ENCODE data around the gene AMOTL1.

The AMOTL1 gene, protein sequence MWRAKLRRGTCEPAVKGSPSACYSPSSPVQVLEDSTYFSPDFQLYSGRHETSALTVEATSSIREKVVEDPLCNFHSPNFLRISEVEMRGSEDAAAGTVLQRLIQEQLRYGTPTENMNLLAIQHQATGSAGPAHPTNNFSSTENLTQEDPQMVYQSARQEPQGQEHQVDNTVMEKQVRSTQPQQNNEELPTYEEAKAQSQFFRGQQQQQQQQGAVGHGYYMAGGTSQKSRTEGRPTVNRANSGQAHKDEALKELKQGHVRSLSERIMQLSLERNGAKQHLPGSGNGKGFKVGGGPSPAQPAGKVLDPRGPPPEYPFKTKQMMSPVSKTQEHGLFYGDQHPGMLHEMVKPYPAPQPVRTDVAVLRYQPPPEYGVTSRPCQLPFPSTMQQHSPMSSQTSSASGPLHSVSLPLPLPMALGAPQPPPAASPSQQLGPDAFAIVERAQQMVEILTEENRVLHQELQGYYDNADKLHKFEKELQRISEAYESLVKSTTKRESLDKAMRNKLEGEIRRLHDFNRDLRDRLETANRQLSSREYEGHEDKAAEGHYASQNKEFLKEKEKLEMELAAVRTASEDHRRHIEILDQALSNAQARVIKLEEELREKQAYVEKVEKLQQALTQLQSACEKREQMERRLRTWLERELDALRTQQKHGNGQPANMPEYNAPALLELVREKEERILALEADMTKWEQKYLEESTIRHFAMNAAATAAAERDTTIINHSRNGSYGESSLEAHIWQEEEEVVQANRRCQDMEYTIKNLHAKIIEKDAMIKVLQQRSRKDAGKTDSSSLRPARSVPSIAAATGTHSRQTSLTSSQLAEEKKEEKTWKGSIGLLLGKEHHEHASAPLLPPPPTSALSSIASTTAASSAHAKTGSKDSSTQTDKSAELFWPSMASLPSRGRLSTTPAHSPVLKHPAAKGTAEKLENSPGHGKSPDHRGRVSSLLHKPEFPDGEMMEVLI

DNA sequence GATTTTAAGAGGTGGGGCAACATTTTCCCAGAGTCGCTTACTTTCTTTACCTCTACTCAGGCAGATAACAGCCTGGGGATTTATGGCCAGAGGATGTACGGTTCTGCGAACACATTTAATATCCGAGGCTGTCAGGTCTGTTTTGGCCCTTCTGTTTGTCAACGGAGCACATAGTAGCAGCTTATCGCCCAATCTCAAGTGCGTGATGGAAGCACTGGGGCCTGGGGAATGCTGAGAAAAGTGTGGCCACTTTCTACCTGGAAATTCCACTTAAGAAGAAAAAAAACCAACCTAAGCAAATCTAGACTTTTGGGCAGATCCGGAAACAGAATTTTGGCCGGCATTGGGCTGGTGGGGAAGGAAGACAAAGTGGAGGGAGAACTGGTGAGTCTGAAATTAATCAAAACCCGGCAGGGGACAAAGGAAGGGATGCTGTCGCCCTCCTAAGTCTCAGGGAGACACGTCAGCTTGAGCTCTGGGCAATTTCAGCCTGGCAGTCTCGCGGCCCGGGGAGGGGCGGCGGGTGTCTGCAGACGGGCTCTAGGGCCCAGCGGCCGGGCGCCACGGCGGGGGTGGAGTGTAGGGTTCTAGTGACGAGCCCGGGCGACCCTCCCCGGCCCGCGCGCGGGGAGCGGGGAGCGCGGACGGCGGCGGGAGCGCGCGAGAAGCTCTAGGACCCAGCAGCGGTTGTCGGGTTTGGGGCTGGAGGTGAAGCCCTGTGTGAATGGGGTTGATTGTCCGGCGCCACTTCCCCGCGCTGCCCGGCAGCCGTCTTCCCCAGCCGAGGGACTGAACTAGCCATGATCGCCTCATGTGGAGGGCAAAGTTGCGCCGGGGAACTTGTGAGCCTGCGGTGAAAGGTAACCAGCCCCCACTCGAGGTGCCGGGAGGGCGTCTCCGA is at the start of gene AMOTL1:
Gene AMOTL1 (plus strand): TSS at position 656 of the 901 bp plus-strand sequence. CDS start 156 bp downstream, at position 812.
- peak; percentile 65 for DNase-seq

DNA sequence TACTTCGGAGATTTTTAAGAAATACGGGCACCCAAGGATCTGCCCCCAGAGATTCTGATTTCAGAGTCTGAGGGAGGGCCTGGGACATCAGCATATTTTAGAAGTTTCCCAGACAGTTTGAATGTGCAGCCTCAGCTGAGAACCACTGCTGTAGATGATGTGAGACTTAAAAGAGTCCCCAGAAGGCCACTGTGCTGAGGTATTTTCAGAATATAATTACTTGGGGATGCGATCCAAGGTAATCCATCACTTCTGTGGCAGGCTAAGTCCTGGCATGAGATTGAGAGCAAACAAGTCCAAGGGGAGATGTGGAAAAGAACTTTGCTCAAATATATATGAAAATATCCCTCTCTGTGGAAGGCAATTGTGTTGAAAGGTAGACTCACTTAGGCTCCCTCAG is 48.3 kb upstream of the AMOTL1 start:
- no peak for DNase-seq

DNA sequence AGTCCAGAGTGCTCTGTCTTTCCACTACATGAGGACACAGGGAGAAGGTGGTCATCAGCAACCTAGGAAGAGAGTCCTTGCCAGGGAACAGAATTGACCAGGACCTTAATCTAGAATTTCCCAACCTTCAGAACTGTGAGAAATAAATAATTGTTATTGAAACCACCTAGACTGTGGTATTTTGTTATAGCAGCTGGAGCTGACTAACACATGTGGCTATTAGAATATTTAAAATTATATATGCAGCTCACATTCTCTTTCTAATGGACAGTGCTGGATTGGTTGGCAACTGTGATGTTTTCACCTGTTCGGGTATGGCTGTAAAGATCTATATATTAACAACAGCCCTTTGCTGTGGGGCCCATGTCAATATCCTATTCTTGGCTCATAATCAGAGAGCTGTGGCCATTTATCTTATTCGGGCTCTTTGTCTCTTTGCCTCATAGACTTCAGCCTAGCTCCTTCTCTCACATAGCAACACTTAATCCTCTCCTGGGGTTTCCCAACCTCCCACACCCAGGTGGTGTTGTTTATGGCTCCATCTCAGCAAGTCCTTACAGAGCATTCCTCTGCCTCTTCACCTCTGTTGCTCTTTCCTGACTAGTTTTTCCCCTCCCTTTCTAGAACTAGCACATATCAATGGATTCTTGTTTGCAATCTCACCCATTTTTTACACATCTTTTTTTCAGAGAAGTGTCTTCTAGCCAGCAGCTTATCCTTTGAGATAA is 46.4 kb upstream of the AMOTL1 start:
- DNase-seq, result no peak

DNA sequence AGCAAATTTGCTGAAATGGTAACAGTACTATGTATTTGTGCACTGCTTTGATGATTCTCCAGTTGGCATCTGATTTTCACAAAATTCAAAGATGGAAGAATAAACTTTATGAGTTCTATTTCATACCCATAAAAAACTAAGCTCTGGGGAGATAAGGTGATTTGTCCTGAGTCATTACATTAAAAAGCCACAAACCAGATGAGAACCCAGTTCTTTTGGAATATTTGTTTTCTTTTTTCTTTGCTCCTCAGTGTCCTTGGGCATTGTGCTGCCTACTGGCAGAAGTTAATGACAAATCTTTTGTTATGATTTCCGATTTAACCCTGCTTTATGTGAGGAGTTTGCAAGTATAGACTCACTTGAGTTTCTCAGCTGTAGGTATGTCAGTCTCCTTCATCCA is 45.4 kb upstream of the AMOTL1 start:
- no peak for DNase-seq

DNA sequence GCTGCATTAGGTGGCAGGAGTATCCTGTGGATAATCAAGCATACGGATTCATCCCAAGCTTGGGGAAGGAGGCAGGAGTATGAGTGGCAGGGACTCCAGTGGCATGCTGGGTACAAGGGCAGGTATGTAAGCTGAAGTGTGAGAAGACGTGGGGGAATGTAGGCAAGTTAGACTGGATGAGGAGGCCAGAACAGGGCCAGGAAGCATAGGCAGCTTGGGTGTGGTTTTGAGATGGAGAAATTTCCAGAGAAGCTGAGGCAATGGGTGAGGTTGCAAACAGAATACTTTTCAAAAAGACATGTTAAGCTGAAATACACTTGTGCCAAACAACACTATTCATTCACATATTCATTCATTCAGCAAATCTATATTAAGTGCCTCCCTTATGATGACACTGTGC is 43.1 kb upstream of the AMOTL1 start:
- no peak for DNase-seq

DNA sequence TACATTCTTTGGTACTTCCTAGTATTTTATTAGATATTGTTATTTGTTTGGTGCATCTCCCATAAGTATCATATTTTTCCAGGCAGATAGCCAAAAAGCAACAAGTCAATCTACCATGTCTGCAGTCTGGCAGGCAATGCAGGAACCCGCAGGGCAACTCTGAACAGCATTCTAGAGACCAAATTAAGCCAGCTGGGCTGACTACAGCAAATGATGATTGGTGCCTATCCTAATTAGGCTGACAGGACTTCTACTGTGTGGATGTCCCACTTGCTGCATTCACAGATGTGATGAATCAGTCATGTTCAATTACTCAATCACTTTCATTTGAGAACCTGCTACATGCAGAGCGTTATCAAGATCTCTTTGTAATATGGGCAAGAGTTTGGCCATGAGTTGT is 40.3 kb upstream of the AMOTL1 start:
- no peak for DNase-seq

DNA sequence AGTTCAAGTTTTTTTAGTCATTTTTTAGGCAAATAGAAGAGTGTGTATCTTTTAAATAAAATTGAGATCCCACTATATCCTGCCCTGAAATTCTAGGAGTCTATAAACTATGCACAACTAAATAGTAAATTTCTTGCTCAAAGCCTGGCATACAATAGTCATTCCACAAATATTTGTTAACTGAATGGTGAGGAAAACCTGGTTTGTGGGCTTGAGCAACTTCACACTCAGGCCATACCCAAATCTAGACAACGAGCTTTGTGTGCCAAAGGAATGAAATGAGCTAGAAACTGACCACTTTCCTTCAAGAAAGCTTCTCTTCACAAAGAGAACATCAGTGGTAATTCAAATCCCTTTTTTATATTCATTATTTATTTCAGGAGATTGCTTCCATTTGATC is 39.6 kb upstream of the AMOTL1 start:
- DNase-seq, result no peak

DNA sequence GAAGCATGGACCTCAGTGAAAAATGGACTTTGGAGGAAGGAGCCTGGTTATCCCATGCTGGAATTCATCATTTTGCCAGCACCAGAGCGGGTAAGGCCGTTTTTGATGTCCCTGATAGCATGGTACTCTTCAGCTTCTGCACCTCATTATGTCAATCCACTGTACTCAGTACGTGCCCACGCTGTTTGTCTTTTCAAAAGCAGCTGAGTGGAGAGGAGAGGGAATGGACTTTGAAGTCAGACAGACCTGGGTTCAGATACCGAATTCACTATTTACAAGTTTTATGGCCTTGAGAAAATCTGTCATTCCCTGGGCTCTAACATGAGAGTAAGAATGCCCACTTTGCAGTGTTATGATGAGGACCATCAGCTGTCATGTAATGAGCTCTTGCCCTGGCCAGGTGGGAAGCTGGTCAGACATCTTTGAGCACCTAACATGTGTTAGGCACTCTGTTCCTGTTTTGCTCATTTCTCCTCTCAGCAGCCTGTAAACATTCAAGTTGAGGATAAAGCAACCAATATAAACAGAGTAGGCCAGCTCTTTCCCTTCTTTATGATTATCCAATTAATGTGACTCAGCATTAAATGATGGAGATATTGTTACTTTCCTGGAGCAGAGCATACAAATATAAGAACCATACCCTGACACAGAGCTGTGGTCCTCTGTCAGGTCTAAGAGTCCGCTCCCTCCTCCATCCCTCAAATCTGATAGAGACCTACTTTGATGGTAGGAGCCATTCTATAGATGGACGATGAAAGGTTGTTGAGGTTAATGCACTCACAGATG is 39.0 kb upstream of the AMOTL1 start:
- no peak for DNase-seq

DNA sequence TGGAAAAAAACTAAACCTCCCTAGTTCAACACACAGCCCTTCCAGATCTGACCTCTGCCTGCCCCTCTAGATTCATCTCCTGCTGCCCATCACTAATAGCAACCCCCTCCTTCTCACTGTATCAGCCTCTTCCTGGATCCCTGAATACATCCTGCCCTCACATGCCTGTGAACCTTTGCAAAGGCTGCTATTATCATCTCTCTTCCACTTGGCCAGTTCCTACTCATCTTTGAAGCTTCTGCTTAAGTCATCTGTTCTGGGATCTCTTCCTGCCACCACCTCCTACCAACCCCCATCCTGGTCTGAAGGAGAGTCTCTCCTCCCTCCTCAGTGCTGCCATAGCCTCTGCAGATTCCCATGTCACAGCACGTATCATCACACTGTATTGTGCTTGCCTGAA is 38.0 kb upstream of the AMOTL1 start:
- no peak for DNase-seq

DNA sequence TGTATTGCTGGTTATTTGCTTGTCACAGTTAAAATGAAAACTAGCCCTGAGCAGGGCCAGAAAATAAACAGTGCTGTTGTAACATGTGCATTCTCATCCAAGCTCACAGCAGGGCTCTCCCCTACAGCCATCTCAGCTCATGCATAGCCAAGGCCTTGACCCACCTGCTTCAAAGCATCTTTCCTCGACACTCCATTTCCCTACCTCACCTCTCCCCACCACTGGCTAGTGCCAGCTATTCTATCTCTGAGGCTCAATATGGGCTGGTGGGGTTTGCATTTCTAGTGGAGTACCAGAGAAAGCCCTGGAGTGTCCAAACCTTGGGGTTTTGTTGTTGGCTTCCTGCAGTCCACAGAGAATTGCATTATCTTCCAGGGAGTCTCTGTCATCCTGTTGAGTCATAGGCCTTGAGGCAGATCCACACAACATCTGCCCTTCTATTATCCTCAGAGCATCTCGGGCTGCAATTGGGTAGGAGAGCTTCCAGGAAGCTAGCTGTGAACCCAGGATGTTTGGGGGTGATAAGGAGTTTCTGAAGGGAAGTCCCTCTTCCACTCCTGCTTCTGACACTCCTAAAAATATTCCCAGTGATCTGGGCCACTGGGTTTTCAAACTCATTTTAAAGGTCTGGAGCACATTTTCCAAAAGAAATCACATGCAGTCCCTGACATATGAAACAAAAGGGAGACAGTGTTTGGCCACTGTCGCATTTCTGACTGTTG is 36.1 kb upstream of the AMOTL1 start:
- DNase-seq, result no peak

DNA sequence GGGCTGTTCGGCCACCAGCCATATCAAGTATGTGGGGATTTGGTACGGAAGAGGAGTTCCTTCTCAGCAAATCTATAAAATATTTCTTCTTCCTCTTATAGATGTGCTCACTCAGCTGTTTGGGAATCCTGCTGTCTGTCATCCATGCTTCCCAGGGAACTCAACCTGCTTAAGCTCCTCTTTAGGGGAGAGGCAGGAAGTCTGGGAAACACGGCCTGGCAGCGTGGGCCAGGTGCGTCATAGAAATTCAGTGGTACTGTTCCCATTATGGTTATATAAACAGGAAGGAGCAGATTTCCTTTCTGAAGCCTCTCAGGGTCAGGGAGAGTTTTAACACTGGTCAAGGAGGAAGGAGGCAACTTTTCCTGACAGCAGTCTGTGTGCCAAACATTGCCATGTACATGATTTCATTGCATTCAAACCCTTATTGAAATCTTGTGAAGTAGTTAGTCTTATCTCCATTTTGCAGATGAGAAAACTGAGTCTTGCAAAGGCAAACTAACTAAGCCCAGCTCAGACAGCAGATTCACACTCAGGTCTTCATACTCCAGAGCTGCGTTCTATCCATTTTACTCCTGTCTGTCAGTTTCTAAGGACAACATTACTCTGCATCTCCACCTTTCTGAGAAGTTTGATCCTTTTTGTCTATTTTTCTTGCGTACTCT is 35.4 kb upstream of the AMOTL1 start:
- DNase-seq, result no peak

DNA sequence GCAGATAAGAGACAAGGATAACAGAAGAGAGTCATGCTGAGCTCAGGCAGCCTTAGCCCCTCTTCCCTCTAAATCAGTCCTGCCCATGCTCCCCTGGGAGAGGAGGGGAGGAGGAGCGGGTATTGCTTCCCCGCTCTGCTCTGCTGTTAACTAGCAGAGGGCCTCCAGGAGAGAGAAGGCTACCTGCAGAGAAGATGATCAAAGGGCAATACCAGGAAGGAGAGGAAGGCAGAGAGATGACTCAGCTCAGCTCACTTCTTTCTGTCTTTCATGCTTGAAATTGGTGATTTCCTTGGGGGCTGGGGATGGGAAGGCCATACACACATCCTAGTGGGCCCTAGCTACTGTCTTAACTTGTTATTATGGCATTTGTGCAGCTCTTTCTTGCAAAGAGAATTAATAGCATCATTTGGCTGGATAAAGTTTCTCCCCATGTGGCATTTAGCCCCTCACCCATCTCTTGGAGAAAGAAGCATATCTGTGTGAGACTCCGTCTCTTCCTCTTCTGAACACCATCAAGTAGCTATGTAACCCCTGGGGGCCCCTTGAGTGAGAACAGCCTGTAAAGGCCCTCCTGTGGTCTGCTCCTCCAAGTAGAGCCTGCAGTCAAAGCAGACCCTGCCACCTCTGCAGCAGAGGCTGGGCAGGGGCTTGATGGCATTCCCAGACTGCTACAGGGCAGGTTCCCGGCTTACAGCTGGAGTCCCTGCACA is 33.4 kb upstream of the AMOTL1 start:
- no peak for DNase-seq

DNA sequence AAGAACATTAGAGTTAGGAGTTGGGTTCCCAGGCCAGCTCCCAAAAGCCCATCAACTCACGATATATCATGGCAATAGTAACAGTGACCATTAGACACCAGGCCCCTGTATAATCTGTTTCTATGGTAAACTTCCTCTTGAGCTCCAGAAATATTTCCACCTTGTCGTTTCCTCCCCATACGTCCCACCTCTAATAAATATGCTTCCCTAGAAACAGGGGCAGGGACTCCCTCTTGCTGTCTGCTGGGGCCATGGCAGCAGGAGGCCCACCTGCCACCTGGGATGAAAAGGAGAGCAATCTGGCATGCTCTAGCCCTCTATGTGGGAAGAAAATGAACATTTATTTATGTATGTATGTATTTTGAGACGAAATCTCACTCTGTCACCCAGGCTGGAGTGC is 32.2 kb upstream of the AMOTL1 start:
- no peak for DNase-seq

DNA sequence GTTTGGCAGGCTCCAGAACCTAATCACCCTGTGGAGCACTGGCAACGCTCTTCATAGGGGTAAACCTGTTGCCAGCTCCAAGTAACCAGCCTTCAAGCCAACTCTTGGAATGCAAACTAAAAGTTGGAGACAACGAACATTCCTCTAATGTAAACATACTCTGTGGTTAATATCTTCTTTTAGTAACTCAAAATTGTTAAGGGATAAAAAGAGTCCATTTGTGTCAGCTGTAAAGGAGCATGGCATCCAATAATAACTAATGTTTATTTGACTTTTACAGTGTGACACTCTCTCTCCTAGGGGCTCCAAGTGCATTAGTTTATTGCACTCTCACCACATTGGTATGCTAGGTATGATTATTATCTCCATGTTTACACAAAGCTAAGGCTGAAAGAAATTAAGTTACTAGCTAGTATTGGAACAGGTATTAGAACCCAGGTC is 31.0 kb upstream of the AMOTL1 start:
- peak; percentile 58 for DNase-seq

DNA sequence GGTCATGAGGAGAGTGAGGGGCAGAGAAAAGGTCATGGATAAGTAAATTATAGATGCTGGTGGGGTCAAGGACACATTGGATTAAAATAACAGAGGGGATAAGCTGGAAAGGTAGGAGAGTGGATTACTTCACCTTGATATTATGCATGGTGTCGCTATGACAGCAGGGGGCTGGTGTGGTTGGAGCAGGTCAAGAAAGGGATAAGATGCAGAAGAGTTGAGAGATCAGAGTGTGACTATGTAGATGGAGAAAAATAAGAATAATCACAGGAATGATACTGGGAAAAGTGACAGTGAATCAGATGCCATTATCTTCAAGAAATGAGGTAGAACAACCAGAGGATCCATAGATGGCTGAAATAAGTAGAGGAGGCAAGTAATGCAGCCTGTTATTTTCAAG is 29.4 kb upstream of the AMOTL1 start:
- DNase-seq, result no peak

DNA sequence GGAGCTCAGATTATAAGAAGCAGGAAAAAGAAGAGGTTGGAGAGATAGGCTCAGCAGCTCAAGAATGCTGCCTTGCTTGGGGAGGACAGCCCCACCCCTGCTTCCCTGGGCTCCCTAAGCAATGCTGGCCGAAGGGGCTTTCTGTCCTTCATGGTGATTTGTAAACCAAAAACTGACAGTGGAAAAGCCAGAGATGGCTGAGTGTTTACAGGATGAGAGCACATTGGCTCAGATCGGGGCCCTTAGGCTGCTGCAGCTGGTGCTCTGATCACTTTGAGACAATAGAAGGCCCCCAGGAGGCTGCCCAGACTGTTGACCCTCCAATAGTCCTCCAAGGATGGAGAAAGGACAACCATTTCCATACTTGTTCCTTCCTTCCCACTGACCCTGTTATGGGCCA is 28.8 kb upstream of the AMOTL1 start:
- no peak for DNase-seq

DNA sequence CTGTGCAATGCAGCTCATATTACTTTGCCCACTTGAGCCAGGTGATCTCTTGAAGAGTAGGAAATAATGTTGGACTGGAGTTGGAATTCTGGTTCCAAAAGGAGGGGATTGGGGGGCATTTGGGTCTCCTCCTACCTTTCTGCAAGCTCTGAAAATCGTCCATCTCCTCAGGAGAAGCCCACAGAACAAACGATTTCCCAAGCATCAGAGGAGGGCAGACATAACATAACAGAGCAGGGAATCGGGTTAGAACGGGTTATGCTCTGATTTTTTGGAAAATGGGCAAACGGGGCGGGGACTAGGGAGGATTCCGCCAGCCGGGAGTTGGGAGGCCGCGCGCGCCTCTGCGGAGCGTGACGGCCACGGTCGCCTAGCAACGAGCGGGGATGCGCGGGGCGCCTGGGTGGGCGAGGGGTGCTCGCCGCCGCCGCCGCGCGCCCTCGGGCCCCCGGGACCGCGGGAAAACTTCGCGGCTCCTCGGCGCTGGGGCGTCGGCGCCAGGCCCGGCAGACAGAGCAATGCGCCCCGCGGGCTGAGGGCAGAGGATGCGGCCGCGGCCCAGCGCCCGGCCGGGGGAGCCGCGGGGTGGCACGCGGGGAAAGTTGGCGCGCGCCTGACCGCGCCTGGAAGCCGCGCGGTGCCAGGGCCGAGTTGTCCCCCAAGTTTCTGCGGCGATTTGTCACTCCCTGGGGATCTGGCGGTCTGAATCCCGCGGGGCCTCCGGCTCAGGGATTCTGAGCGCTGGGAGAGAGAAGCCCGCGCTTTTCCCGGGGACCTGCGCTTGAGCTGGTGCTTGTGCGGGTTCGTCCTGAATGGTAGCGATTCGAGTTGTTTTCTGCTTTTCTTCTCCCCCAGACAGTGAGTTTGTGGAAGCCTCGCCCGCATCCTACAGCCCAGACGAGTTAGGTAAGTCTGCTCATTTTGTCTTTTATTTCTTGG is 27.8 kb upstream of the AMOTL1 start:
- peak; percentile 64 for DNase-seq

DNA sequence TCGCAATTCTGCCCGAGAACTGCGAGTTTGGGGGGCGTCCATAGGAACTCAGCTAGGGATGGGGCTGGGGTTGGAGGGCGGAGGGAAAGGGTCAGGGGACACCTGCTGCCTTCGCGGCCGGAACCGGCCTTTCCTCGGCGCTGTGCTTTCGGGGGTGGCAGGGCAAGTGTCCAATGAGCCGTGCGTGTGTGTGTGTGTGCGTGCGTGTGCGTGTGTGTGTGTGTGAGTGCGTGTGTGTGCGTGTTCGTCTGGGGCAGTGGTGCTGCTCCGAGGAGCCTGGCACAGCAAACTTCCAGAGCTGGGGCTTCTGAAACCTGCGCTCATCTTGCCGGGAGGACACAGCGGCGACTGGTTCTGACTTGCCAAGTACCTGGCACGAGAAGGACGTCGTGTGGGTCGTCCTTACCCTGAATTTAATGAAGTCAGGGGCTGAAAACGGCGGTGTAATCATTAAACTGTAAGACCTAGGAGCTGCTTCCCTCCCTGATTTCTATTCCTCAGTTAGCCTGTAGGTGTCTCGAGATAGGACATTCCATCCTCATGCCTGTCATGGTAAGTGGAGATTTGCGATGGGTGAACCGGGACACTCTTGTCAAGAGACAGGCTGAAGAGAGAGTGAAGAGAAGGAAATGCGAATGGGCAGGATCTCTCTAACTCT is 27.0 kb upstream of the AMOTL1 start:
- peak; percentile 96 for DNase-seq
